SK-N-SH (cell line): ENCODE data around the gene NBEA.

ENCODE experiments used
- MEF2A ChIP-seq: IDR thresholded peaks from 2 replicates; pipeline ENCODE4 v1.4.0; 2012; ENCODE audit warnings: low read depth, borderline replicate concordance
- NFIC ChIP-seq: IDR thresholded peaks from 2 replicates; pipeline ENCODE4 v1.4.0; 2012; ENCODE audit warnings: borderline replicate concordance
- SIN3A ChIP-seq: IDR thresholded peaks from 2 replicates; pipeline ENCODE4 v1.6.1; 2012; ENCODE audit warnings: low read depth, mild to moderate bottlenecking, low read length, moderate library complexity, borderline replicate concordance
- TCF12 ChIP-seq: IDR thresholded peaks from 2 replicates; pipeline ENCODE4 v1.4.0; 2012
- TF ChIP-seq, protein P1 (sequence below): fragments of 200-600 bp; sonication (generic); IDR thresholded peaks from 2 replicates; pipeline ENCODE4 v1.6.1; 2017; ENCODE audit warnings: antibody characterized with exemption, mild to moderate bottlenecking, moderate library complexity
- TF ChIP-seq, protein P2 (sequence below): IDR thresholded peaks from 2 replicates; pipeline ENCODE4 v1.6.1; 2012; ENCODE audit warnings: mild to moderate bottlenecking, low read depth, low read length, moderate library complexity

DNA sequence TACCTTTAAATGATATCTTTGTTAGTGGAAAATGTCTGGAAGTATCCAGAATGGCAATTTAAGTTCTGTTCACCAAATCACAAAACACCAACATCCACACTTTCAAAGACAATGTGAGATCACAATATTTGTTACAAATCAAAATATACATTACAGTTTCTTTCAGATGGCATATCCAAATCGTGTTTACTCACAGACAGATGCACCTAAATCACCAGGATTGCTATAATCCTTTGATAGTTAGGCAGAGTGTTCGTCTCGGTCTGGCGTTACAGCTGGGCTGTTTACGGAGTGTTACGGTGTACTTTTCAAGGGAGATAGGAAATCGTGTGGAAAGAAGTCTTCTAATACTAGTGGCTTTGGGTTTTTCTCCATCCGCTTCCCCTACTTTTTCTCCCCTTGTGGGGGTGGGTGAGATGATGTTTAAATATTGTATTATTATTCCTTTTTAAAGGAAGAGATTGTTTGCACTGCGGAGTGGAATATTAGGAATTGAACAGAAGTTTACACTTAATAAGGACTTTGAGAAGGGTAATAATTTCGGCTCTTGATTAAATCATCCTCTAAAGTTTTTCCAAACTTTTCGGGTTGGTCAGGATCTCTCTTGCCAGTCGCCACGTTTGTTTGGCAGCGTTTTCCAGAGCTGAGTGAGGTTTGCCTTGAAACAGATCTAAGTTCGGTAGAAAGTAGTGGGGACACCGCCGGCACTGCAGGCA is 532.6 kb downstream of the NBEA start:
- TF ChIP-seq SIN3A (0 out of 2 replicates have a peak, but pooled peaks have one; percentile 31), MEF2A (no peak), NFIC (no peak), TCF12 (no peak)
- TF ChIP-seq, protein P1, sequence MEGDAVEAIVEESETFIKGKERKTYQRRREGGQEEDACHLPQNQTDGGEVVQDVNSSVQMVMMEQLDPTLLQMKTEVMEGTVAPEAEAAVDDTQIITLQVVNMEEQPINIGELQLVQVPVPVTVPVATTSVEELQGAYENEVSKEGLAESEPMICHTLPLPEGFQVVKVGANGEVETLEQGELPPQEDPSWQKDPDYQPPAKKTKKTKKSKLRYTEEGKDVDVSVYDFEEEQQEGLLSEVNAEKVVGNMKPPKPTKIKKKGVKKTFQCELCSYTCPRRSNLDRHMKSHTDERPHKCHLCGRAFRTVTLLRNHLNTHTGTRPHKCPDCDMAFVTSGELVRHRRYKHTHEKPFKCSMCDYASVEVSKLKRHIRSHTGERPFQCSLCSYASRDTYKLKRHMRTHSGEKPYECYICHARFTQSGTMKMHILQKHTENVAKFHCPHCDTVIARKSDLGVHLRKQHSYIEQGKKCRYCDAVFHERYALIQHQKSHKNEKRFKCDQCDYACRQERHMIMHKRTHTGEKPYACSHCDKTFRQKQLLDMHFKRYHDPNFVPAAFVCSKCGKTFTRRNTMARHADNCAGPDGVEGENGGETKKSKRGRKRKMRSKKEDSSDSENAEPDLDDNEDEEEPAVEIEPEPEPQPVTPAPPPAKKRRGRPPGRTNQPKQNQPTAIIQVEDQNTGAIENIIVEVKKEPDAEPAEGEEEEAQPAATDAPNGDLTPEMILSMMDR: no peak
- TF ChIP-seq, protein P2, sequence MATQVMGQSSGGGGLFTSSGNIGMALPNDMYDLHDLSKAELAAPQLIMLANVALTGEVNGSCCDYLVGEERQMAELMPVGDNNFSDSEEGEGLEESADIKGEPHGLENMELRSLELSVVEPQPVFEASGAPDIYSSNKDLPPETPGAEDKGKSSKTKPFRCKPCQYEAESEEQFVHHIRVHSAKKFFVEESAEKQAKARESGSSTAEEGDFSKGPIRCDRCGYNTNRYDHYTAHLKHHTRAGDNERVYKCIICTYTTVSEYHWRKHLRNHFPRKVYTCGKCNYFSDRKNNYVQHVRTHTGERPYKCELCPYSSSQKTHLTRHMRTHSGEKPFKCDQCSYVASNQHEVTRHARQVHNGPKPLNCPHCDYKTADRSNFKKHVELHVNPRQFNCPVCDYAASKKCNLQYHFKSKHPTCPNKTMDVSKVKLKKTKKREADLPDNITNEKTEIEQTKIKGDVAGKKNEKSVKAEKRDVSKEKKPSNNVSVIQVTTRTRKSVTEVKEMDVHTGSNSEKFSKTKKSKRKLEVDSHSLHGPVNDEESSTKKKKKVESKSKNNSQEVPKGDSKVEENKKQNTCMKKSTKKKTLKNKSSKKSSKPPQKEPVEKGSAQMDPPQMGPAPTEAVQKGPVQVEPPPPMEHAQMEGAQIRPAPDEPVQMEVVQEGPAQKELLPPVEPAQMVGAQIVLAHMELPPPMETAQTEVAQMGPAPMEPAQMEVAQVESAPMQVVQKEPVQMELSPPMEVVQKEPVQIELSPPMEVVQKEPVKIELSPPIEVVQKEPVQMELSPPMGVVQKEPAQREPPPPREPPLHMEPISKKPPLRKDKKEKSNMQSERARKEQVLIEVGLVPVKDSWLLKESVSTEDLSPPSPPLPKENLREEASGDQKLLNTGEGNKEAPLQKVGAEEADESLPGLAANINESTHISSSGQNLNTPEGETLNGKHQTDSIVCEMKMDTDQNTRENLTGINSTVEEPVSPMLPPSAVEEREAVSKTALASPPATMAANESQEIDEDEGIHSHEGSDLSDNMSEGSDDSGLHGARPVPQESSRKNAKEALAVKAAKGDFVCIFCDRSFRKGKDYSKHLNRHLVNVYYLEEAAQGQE: no peak
